Sigmoid colon (tissue), 3 donors: ENCODE measurements around the gene PGAM4.

Source experiments
- POLR2A ChIP-seq, 2 donors: fragments of 450-650 bp; IDR thresholded peaks; one replicate each; pipeline ENCODE4 v1.6.1; 2016; ENCODE audit warnings: antibody characterized with exemption in 2 of 2, mild to moderate bottlenecking in 2 of 2, moderate library complexity in 2 of 2
- TF ChIP-seq, protein P1 (sequence below), 4 experiments: fragments of 450-650 bp in 3 of 4; fragments of 200-600 bp in 1 of 4; IDR thresholded peaks; one replicate each; pipeline ENCODE4 v1.5.1; 2016 to 2019; ENCODE audit warnings: antibody characterized with exemption in 4 of 4, mild to moderate bottlenecking in 3 of 4, moderate library complexity in 2 of 4

DNA sequence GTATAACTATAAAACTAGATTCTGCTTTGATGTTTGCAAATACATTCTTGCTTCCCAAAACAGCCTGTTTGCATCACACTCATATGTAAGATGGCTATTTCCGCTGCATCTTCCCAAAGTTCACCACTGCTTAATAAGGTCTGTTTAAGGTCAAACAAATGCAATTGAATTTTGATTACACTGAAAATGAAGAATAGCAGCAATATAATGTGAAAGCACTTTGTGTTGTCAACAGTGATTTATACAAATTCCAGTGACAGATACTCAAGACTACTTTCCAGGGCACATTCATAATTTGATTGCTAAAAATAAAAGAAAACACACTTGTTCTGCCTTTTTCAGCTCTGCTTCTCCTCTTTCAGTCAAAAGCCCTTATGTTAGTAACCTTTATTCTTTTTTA, 8.1 kb upstream of the PGAM4 start:
- TF ChIP-seq, protein P1, sequence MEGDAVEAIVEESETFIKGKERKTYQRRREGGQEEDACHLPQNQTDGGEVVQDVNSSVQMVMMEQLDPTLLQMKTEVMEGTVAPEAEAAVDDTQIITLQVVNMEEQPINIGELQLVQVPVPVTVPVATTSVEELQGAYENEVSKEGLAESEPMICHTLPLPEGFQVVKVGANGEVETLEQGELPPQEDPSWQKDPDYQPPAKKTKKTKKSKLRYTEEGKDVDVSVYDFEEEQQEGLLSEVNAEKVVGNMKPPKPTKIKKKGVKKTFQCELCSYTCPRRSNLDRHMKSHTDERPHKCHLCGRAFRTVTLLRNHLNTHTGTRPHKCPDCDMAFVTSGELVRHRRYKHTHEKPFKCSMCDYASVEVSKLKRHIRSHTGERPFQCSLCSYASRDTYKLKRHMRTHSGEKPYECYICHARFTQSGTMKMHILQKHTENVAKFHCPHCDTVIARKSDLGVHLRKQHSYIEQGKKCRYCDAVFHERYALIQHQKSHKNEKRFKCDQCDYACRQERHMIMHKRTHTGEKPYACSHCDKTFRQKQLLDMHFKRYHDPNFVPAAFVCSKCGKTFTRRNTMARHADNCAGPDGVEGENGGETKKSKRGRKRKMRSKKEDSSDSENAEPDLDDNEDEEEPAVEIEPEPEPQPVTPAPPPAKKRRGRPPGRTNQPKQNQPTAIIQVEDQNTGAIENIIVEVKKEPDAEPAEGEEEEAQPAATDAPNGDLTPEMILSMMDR (IDR thresholded peaks at IDR 0.05), result no peak
- no peak for TF ChIP-seq POLR2A (IDR thresholded peaks at IDR 0.05)
